ENCODE data around the gene CDH4.

- TF ChIP-seq CTCF (IDR thresholded peaks at IDR 0.05) (no peak), POLR2AphosphoS5 (IDR thresholded peaks at IDR 0.05) (no peak)
These were observed 560.2 kb downstream of the CDH4 start for GRCh38 chr20:61812121-61812844.
